K562 (cell line): ENCODE measurements around the gene OVOL3. TPM values are rescaled to one million over a fixed set of nuclear protein-coding genes. Genes with fewer than 3 reads are reported as not detected.

Source experiments
- CEBPZ ChIP-seq: fragments of 150-350 bp; IDR thresholded peaks from 2 replicates; pipeline ENCODE4 v1.6.1; 2014; ENCODE audit warnings: low read depth, mild to moderate bottlenecking, low read length, borderline replicate concordance
- CREM ChIP-seq: IDR thresholded peaks from 2 replicates; pipeline ENCODE4 v1.6.1; 2014; ENCODE audit warnings: antibody characterized with exemption, low read depth
- DDX20 ChIP-seq: fragments of 450-650 bp; IDR thresholded peaks from 2 replicates; pipeline ENCODE4 v1.6.1; 2016; ENCODE audit warnings: missing genetic modification characterization, low read depth, mild to moderate bottlenecking, missing compliant biosample characterization, moderate library complexity
- ETV5 ChIP-seq: sonication (generic); formaldehyde crosslinking; IDR thresholded peaks from 2 replicates; pipeline ENCODE4 v1.4.0; 2020; ENCODE audit warnings: low read depth, mild to moderate bottlenecking, missing genetic modification reagents
- FOXK2 ChIP-seq, 2 experiments: fragments of 450-650 bp; IDR thresholded peaks in 1 of 2; conservative IDR thresholded peaks in 1 of 2; 2 replicates each; pipeline ENCODE4 v1.6.1; 2016; ENCODE audit warnings: low read depth in 2 of 2, mild to moderate bottlenecking in 1 of 2
- SP2 ChIP-seq: IDR thresholded peaks from 2 replicates; pipeline ENCODE4 v1.6.1; 2011; ENCODE audit warnings: mild to moderate bottlenecking, low read depth, low read length, moderate library complexity; ENCODE audit not compliant: poor library complexity, severe bottlenecking; ENCODE audit errors: extremely low read depth
- TEAD1 ChIP-seq, 2 experiments: fragments of 450-650 bp in 1 of 2; sonication (generic) in 1 of 2; formaldehyde crosslinking; IDR thresholded peaks; 2 replicates each; pipeline versions ENCODE4 v1.4.0 to v1.8.0; 2020 to 2022; ENCODE audit warnings: mild to moderate bottlenecking in 2 of 2, missing genetic modification reagents in 1 of 2
- TFAP4 ChIP-seq: sonication (generic); formaldehyde crosslinking; IDR thresholded peaks from 2 replicates; pipeline ENCODE4 v1.8.0; 2022; ENCODE audit warnings: missing genetic modification reagents, mild to moderate bottlenecking, moderate library complexity, borderline replicate concordance
- ZBED1 ChIP-seq: IDR thresholded peaks from 2 replicates; pipeline ENCODE4 v1.6.1; 2014
- ZBTB7A ChIP-seq: IDR thresholded peaks from 2 replicates; pipeline ENCODE4 v1.6.1; 2011; ENCODE audit warnings: low read depth, mild to moderate bottlenecking, low read length, moderate library complexity, borderline replicate concordance; ENCODE audit not compliant: control insufficient read depth
- ZEB2 ChIP-seq: fragments of 450-650 bp; IDR thresholded peaks from 2 replicates; pipeline ENCODE4 v1.6.1; 2016
- ZFP30 ChIP-seq: fragments of 250-450 bp; sonication (Bioruptor Pico); IDR thresholded peaks from 2 replicates; pipeline ENCODE4 v1.8.0; 2022; ENCODE audit warnings: moderate library complexity, mild to moderate bottlenecking, inconsistent platforms, borderline replicate concordance
- ZNF639 ChIP-seq, 2 experiments: fragments of 200-800 bp in 1 of 2; sonication (Bioruptor generic) in 1 of 2; sonication (generic) in 1 of 2; formaldehyde crosslinking in 1 of 2; IDR thresholded peaks in 1 of 2; conservative IDR thresholded peaks in 1 of 2; 2 replicates each; pipeline versions ENCODE4 v1.5.0 to v1.6.1; 2016 to 2020; ENCODE audit warnings: missing compliant biosample characterization in 1 of 2, missing genetic modification characterization in 1 of 2, missing genetic modification reagents in 1 of 2
- polyA plus RNA-seq, 8 experiments: library from polyadenylated mRNA; depleted of rRNA in 4 of 8; stranded (reverse) in 5 of 8; unstranded in 3 of 8; fragments of >200 nt; fragmentation: Nextera tagmentation in 2 of 8; fragmentation: Illumina TruSeq in 1 of 8; extraction: Ambion mirVana in 2 of 8; extraction: Trizol in 1 of 8; gene quantifications; 2 replicates each; pipeline versions ENCODE4 v1.2.1 to v1.2.3, GENCODE V29; 2011 to 2014; ENCODE audit warnings: inconsistent platforms in 1 of 8, missing spikeins in 1 of 8
- total RNA-seq, 7 experiments: library from RNA; depleted of rRNA in 6 of 7; stranded (reverse); fragments of >200 nt in 6 of 7; fragmentation: Illumina TruSeq in 2 of 7; extraction: Trizol in 2 of 7; gene quantifications; 2 replicates each; pipeline versions ENCODE4 v1.2.1 to v1.2.3, GENCODE V29; 2011 to 2021; ENCODE audit warnings: low replicate concordance in 1 of 7
- TF ChIP-seq, protein P1 (sequence below), 3 experiments: fragments of 200-800 bp in 1 of 3; fragments of 250-450 bp in 1 of 3; fragments of 450-650 bp in 1 of 3; sonication (Bioruptor Pico) in 1 of 3; sonication (Bioruptor generic) in 1 of 3; formaldehyde crosslinking in 1 of 3; IDR thresholded peaks; 2 replicates each; pipeline versions ENCODE4 v1.6.1 to v1.8.0; 2016 to 2022; ENCODE audit warnings: mild to moderate bottlenecking in 2 of 3, missing genetic modification characterization in 2 of 3, missing compliant biosample characterization in 1 of 3, moderate library complexity in 1 of 3
- TF ChIP-seq, protein P2 (sequence below): sonication (generic); formaldehyde crosslinking; IDR thresholded peaks from 2 replicates; pipeline ENCODE4 v1.9.0; 2022; ENCODE audit warnings: mild to moderate bottlenecking, missing genetic modification reagents

Gene OVOL3
- total and polyA plus RNA-seq, 9 of the 15 experiments (the other 6 are each of a cell fraction or from before 2014, with no cell fraction given): not detected

DNA sequence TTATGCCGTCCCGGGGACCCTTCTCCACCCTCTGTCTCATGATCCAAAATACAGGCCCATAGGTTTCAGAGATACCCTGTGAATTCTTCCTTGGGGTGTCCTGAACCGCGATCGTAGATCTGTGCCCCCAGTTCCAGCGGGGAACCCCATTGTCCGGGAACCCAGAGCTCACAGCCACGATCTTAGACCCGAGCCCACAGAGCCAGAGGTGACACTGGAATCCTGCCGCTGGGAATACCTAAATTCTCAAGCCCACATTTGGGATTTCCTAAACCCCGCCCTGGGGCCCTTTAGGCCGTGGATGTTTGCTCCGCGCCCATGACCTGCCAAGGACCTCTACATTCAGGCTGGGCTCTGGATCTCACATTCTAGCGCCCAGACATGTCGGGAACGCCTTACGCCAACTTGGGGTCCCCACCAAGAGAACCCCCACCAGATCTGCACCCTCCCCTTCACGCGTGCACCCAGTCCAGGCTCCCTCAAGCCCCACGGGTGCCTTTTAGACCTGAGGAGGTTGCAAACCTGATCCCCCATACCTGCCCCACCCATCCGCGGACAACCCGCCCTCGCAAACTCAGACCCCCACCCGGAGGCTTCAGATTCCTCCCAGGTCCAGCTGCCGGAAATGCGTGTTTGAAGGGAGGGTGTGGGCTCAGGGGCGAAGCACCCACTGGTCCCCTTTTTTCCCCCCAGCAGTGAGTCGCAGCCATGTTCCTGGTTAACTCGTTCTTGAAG is 29.5 kb downstream of the OVOL3 start (continued):
- TF ChIP-seq, protein P1, sequence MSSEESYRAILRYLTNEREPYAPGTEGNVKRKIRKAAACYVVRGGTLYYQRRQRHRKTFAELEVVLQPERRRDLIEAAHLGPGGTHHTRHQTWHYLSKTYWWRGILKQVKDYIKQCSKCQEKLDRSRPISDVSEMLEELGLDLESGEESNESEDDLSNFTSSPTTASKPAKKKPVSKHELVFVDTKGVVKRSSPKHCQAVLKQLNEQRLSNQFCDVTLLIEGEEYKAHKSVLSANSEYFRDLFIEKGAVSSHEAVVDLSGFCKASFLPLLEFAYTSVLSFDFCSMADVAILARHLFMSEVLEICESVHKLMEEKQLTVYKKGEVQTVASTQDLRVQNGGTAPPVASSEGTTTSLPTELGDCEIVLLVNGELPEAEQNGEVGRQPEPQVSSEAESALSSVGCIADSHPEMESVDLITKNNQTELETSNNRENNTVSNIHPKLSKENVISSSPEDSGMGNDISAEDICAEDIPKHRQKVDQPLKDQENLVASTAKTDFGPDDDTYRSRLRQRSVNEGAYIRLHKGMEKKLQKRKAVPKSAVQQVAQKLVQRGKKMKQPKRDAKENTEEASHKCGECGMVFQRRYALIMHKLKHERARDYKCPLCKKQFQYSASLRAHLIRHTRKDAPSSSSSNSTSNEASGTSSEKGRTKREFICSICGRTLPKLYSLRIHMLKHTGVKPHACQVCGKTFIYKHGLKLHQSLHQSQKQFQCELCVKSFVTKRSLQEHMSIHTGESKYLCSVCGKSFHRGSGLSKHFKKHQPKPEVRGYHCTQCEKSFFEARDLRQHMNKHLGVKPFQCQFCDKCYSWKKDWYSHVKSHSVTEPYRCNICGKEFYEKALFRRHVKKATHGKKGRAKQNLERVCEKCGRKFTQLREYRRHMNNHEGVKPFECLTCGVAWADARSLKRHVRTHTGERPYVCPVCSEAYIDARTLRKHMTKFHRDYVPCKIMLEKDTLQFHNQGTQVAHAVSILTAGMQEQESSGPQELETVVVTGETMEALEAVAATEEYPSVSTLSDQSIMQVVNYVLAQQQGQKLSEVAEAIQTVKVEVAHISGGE (CRISPR knock-in tag; IDR thresholded peaks at IDR 0.05): 0 out of 6 replicates have a peak, but pooled peaks of 1 of the 3 experiments have one; percentile 41
- TF ChIP-seq TFAP4 (CRISPR knock-in tag) (peak; percentile 95), ZFP30 (no peak), DDX20 (tag) (no peak), ZEB2 (no peak), FOXK2 (conservative IDR thresholded peaks at IDR 0.05 in 1 of 2, IDR thresholded peaks at IDR 0.05 in 1 of 2; ENCODE audit: low read depth in 2 of 2) (no peak), ZBTB7A (peak; percentile 78), ETV5 (CRISPR knock-in tag) (no peak), TEAD1 (CRISPR knock-in tag; IDR thresholded peaks at IDR 0.05) (0 out of 4 replicates have a peak, but pooled peaks of 1 of the 2 experiments have one; percentile 65), SP2 (no peak), CEBPZ (no peak), ZBED1 (no peak), CREM (peak; percentile 79), ZNF639 (CRISPR knock-in tag; conservative IDR thresholded peaks at IDR 0.05 in 1 of 2, IDR thresholded peaks at IDR 0.05 in 1 of 2) (no peak)
- TF ChIP-seq, protein P2, sequence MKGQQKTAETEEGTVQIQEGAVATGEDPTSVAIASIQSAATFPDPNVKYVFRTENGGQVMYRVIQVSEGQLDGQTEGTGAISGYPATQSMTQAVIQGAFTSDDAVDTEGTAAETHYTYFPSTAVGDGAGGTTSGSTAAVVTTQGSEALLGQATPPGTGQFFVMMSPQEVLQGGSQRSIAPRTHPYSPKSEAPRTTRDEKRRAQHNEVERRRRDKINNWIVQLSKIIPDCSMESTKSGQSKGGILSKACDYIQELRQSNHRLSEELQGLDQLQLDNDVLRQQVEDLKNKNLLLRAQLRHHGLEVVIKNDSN: 0 out of 2 replicates have a peak, but pooled peaks have one; percentile 14
